GM18873 (cell line): ENCODE results near the gene PCNX4.

ENCODE experiments used
- ATAC-seq: cut with Tn5 transposase; IDR thresholded peaks from one replicate; pipeline ENCODE4 v1.9.1; 2021; ENCODE audit warnings: mild to moderate bottlenecking, moderate library complexity, moderate number of reproducible peaks; ENCODE audit not compliant: unreplicated experiment, low FRiP score

PCNX4 gene

DNA sequence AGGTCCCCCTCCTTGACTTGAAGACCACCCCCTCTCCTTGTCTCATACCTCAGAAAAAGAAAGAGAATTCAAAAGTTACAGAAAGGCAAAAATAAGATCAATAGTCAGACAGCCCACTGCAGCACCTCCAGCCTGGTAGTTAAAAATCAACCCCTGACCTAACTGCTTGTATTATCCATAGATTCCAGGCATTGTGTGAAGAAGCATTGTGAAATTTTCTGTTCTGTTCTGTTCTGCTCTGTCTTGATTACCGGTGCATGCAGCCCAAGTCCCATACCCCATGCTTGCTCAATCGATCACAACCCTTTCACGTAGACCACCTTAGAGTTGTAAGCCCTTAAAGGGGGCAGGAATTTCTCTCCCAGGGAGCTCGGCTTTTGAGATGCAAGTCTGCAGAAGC, 79.2 kb downstream of the PCNX4 start:
- ATAC-seq, result no peak

- ATAC-seq, result no peak
These were observed 80.0 kb downstream of the PCNX4 start for GRCh38 chr14:60171690-60172089.

DNA sequence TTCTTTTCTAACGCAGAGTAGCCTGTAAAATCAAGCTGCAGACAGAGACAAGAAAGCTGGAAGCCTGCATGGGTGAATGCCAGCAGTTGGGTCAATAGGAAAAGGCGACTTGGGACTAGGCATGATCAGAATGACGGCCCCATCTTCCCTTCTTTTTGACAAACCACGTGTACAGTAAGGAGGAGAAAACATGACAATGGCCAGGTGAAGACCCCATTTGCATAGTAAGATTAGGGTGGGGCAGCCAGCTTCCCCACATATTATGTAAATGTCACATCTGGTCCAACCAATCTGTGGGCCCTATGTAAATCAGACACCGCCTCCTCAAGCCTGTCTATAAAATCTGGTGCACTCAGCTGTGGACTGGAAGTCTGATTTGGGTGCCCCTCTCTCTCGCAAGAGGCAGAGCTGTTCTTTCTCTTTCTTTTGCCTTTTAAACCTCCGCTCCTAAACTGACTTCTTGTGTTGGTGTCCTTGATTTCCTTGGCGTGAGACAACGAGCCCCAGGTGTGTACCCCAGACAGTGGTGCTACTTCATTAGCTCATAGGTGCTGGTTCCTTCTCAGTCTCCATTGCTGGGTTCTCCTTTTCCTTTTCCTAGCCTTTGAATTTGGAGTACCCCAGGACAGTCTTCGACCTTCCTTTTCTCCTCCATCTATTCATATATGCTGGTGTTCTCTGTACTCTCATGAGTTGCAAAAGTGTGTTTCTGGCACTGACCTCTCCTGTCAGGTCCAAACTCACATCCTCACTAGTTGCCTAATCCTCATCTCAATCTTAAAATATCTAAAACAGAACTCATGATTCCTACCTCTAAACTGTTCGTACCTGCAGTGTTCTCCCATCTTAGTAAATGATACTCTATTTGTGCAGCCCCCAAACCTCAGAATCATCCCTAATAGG, 82.9 kb downstream of the PCNX4 start:
- ATAC-seq, result no peak

GRCh38 chr14:60175255-60175902, 83.7 kb downstream of the PCNX4 start:
- no peak for ATAC-seq

- ATAC-seq, result no peak
These were observed 86.4 kb downstream of the PCNX4 start for GRCh38 chr14:60178164-60178563.

- ATAC-seq, result no peak
These were observed 87.1 kb downstream of the PCNX4 start for GRCh38 chr14:60178820-60179219.

GRCh38 chr14:60179431-60179869, 87.7 kb downstream of the PCNX4 start:
- no peak for ATAC-seq

GRCh38 chr14:60183138-60183537, 91.4 kb downstream of the PCNX4 start:
- no peak for ATAC-seq

DNA sequence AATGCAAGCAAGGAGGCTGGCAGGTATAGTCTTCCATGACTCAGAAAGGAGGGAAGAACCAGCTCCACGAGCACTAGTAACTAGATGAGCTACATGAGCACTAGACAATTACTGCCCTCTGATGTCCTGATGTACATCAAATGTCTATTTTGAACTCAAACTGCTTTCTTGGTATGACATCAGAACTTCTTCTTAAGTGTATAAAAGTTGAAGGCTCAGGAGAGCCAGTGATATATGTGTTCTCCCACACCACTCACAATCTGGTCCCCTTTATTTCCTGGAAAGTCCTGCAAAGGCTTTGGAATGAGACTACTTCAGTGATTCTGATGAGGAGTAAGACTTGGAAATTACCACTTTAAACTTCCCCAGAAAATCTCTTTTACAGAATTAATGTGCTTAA, 92.0 kb downstream of the PCNX4 start:
- ATAC-seq, result no peak

- ATAC-seq, result no peak
These were observed 92.6 kb downstream of the PCNX4 start for GRCh38 chr14:60184146-60184904.

- ATAC-seq, result no peak
These were observed 93.3 kb downstream of the PCNX4 start for GRCh38 chr14:60184905-60185555.

DNA sequence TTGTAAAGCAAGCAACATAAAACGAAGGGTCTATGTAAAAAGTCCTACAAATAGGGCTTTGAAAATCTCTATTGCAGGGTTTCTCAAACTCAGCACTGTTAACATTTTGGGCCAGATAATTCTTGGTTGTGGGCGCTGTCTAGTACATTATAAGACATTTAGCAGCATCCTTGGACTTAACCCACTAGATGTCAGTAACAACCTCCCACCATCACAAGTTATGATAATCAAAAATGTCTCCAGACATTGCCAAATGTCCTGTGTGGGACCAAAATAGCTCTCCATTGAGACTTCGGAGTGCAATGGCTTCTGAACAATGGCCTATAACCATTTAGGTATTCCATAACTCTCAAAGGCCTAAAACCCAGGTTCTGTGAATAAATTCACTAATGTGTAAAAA, 96.4 kb downstream of the PCNX4 start:
- no peak for ATAC-seq

GRCh38 chr14:60188696-60189095, 97.0 kb downstream of the PCNX4 start:
- no peak for ATAC-seq

DNA sequence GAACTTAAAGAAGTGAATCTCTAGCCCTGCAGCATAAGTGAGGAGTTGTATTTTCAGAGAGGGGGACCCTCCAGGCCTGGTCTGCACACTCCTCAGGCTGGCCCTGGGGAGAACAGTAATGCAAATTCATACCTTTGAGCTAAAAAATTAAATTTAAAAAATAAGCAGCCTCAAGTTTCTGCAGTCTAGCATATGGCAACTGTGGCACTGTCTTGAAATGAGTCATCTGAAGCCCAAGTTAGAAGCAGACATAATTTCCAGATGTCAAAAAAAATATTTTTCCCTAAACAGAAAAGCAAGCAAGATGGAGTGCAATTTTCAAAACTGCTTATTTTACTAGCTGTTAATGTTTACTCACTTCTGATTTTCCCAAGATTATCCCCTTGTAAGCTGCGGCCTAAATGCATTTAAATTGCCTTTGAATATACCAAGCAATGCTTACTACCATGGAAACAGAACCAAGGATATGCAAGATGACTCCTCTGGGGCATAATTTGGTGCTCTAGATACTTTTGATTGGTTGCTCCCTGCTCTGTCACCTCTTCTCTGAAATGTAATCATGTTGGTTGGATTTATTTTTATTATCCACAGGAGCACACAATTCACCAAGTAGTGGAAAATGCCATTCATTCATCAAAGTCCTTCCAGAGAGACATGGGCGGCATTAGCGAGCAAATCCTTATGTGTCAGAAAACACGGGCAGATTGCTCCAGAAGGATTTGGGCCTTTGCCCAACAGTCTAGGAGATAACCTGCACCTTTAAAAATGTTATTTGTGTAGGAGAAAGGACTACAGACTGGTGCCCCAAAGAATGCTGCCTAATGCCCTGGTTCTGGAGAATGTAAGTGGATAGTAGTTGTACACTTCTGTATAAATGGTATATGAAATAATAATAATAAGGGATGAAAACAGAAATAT, 98.5 kb downstream of the PCNX4 start:
- no peak for ATAC-seq

DNA sequence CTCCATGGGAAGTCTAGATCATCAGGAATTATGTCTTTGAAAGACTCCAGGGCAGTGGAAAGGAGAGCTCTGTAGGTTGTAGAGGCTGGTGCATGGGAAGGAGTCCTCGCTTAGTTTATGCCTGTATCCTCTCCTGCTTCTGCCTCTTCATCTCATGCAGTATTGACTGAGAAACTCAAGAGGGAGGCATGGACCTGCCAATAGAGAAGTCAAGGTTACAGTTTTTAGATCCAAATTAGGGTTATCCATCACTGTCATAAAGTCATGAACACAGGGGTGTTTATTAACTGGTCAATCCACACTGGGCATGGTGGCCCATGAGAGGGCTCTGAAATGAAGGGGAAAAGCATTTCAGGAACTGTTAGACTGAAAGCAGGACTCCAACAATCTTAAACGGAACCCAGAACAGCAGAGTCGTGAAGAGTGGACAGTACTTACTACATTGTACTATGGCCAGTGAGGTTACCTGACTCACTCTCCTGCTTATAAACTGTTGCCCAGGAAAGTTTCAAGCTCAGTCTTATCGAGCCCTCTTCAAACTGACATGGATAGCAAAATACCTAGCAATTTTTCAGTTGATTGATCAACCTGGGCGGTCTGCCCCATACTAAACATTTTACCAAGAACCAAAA, 103.6 kb downstream of the PCNX4 start:
- no peak for ATAC-seq

DNA sequence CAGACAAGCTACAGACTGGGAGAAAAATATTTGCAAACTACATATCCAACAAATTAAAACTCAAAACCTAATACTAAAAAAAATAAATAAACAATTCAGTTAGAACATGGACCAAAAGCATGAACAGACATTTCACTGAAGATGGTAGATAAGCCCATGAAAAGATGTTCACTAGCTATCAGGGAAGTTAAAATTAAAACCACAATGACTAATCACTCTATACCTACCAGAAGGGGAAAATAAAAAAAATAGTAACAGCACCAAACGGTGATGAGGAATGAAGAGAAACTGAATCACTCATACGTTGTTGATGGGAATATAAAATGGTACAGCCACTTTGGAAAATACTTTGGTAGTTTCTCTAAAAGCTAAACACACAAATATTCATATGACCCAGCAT, 104.6 kb downstream of the PCNX4 start:
- no peak for ATAC-seq

DNA sequence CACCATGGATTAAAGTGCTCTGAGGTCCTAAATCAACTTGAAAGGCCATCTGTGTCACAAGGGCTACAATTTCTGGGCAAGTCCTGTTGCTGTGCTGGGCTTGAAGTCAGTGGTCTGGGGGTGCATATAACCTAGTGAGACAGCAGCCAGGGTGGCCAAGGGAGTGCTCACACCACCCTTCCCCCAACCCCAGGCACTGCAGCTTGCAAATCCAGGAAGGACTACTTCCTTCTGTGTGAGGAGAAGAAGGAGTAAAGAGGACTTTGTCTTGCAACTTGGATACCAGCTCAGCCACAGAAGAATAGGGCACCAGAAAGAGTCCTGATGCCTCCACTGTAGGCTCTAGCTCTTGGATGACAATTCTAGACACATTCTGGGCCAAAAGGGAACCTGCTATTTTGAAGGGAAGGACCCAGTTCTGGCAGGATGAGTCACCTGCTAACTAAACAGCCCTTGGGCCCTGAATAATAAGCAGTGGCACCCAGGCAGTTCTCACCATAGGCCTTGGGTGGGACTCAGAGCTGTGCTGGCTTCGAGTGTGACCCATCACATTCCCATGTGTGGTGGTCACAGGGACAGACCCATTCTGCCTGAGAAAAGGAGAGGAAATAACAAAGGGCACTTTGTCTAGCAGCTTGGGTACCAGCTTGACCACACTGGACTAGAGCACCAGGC, 106.0 kb downstream of the PCNX4 start:
- ATAC-seq, result no peak

DNA sequence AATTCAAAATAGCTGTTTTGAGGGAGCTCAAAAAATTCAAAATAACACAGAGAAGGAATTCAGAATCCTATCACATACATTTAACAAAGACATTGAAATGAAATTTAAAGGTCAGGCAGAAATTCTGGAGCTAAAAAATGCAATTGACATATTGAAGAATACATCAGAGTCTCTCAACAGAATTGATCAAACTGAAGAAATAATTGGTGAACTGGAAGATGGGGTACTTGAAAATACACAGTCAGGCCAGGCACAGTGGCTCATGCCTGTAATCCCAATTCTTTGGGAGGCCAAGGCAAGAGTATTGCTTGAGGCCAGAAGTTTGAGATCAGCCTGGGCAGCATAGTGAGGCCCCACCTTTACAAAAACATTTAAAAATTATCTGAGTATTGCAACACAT, 107.6 kb downstream of the PCNX4 start:
- ATAC-seq, result no peak
